GM10266 (cell line): ENCODE data around the gene SEMA4B.

ENCODE experiments used
- DNase-seq: peaks from one replicate; pipeline ENCODE4 v3.0.0; 2012; ENCODE audit errors: extremely low spot score
- CTCF ChIP-seq: IDR thresholded peaks from 2 replicates; pipeline ENCODE4 v1.5.1; 2012; ENCODE audit warnings: mild to moderate bottlenecking, low read depth; ENCODE audit not compliant: control insufficient read depth, insufficient read depth; ENCODE audit errors: missing control alignments

The SEMA4B gene

GRCh38 chr15:90230071-90230494 is 29.0 kb downstream of the SEMA4B start:
- no peak for DNase-seq
- no peak for TF ChIP-seq CTCF

- DNase-seq, result no peak
- no peak for TF ChIP-seq CTCF
Observed at GRCh38 chr15:90230610-90231009, 29.5 kb downstream of the SEMA4B start.

DNA sequence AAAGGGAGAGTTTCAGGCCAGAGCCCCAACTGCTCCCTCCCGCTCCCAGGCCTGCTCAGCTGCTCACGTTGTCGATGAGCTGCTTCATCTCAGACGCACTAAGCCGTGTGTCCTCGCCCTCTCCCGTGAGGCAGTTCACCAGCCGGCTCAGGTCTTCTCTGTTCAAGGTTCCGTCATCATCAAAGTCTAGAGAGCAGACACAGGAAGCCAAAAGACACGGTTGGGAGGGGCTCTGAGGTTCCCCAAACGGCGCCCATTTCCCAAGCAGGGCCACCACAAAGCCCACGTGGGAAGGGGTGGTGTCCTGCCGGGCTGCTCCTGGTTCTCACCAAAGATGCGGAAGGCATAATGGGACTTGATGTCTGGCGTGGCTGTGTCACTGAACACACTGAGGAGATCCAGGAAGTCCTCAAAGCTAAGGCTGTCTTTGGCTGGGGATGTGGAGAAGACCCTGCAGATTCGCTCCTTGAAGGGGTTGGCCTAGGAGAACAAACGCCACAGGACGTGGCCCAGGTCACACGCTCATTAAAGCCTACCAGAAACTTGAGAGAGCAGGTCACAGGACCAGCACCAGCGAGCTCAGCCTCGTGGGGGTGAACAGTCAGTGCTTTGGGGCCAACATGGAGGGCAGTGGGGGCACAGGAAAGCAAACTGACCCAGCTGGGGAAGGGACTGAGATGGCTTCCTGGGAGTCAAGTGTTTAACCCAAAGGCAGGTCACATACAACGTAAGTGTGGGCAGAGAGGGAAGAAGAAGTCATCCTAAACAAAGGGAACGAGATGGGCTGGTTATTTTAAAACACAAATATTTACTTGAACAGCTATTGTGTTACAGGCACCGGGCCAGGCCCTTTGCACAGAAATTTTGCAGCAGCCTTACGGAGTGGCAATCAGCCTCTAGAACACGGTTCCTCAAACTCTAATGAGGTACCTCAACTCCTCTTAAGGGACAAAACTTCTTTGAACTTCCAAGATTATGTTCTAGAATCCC is 30.2 kb downstream of the SEMA4B start:
- no peak for TF ChIP-seq CTCF
- DNase-seq, result peak; percentile 78

DNA sequence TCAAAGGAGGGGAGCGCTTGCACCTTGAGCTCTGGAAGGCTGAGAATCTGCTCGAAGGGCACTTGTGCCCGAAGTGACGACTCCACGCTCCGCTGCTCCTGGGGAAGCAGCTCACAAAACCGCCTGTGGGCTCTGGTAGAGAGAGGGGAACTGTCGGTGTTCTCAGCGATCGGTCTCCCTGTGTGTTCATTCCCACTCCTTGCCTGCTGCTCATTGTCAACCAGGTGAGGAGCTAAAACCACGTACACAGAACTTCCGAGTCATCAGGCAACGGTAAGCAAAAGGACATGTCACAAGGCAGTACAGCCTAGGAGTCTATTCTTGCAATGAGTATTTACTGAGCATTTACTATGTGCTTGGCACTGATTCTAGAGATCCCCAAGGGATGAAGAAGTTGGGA is 31.1 kb downstream of the SEMA4B start:
- no peak for DNase-seq
- TF ChIP-seq CTCF, result no peak

GRCh38 chr15:90232941-90233386 is 31.8 kb downstream of the SEMA4B start:
- no peak for DNase-seq
- TF ChIP-seq CTCF, result peak; percentile 43

GRCh38 chr15:90233387-90234095 is 32.4 kb downstream of the SEMA4B start, which contains the start of gene CIB1:
Gene CIB1 (minus strand): TSS chr15:90233941. CDS start chr15:90233885, 56 bp downstream.
- peak; percentile 59 for DNase-seq
- TF ChIP-seq CTCF, result no peak
